Stimulated activated effector memory CD8-positive, alpha-beta T cell treated with anti-CD3 and anti-CD28 coated beads, Interleukin-12 subunit alpha, Interleukin-12 subunit beta, amount 100 ng/mL, for 72 hours (primary cell): ENCODE data around the gene SLC25A51.

Source experiments
- ATAC-seq: fragments of 150-1000 bp; cut with Tn5 transposase; 2 replicates; pipeline ENCODE4 v1.10.0; 2021
- DNase-seq, 2 donors: peaks; one replicate each; pipeline ENCODE4 v3.0.0; 2021 to 2022; ENCODE audit warnings: low spot score in 2 of 2
- H3K27ac Mint-ChIP-seq: one replicate; pipeline ENCODE4 v1.8.0; 2022; ENCODE audit warnings: mild to moderate bottlenecking, mixed read lengths
- H3K36me3 Mint-ChIP-seq: one replicate; pipeline ENCODE4 v1.8.0; 2022; ENCODE audit warnings: mild to moderate bottlenecking, mixed read lengths
- H3K4me1 Mint-ChIP-seq: one replicate; pipeline ENCODE4 v1.8.0; 2022; ENCODE audit warnings: mixed read lengths
- H3K4me3 Mint-ChIP-seq: one replicate; pipeline ENCODE4 v1.8.0; 2022; ENCODE audit warnings: mild to moderate bottlenecking, mixed read lengths
- H3K9me3 Mint-ChIP-seq: one replicate; pipeline ENCODE4 v1.8.0; 2022; ENCODE audit warnings: mixed read lengths

The SLC25A51 gene, protein sequence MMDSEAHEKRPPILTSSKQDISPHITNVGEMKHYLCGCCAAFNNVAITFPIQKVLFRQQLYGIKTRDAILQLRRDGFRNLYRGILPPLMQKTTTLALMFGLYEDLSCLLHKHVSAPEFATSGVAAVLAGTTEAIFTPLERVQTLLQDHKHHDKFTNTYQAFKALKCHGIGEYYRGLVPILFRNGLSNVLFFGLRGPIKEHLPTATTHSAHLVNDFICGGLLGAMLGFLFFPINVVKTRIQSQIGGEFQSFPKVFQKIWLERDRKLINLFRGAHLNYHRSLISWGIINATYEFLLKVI

DNA sequence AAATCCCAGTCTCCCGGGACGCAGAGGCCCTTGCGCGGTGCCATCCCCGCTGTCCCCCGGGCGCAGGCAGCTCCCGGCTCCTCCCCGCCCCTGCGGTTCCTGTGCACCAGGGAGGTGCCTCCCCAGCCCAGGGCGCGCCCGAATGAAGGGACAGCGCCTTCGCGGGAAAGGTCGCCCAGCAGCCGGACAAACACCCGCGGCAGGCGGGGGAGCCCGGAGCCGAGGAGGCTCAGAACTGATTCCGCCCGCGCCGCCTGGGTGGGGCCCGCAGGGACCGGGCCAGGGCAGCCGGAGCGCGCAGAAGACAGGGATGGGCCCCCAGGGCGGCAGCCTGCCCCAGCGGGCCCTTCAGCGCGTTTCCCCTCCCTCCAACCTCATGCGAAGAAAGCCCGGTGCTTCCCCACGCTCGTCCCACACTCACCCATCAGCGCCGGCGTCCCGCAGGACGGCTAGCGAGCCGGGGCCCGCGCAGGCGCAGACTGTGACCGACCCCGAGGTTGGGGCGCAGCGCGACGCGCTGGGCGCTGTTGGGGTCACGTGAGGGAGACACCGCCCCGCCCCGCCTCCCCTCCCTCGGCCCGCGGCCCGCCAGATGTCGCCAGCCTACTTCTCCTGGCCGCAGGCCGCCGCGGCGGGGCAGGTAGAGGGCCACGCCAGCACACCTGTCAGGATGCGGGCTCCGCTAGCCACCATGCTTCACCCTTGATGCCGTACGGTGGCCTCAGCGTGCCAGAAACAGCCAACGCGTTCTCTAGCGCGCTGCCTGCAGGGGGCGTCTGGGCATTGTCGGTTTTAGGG lies at the start of gene SLC25A51:
Gene SLC25A51 (minus strand): TSS at position 481 of the 798 bp plus-strand sequence. CDS start 15,577 bp downstream, outside the sequence.
- DNase-seq (peak; percentile 96 to 98), ATAC-seq (peak; percentile 89)
- H3K36me3 Mint-ChIP-seq: peaks cover 32% of the 10 kb centered on the region
- H3K27ac Mint-ChIP-seq: peak within 1 kb of the TSS; percentile 96
- peak within 1 kb of the TSS; percentile 82 for H3K4me3 Mint-ChIP-seq
- peaks cover 21% of the 10 kb centered on the region for H3K4me1 Mint-ChIP-seq
- no peaks in the 10 kb centered on the region for H3K9me3 Mint-ChIP-seq

DNA sequence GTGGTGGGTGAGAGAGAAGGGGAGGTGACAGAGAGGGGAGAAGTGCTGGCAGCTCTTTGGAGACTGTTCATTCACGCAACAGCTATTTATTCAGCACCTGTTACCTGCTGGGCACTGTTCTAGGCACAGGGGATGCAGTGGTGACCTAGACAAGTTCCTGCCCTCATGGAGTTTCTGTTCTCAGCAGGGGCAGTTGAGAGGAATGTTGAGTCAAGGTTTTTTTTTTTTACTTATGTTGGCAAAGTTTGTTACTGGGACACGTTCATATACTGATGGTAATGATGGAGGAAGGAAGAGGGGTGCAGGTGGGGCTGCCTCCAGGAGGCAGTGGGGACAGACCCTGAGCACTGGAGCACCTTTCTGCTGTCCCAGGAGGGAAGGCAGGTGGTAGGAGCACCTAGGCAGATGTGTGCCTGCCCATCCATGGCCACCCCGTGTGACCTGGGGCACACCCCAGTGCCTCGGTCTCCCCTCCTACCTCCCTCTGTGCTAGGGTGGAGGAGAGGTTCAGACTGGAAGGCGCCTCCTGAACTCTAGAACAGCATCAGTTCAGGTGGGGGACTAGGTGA lies 49.4 kb upstream of the SLC25A51 start:
- peak overlapping the region; percentile 67 for H3K4me3 Mint-ChIP-seq
- ATAC-seq (no peak), DNase-seq (peak in 1 of 2 donors; percentile 7)
- H3K4me1 Mint-ChIP-seq: peaks cover 43% of the 10 kb centered on the region
- peaks cover 17% of the 10 kb centered on the region for H3K36me3 Mint-ChIP-seq
- H3K9me3 Mint-ChIP-seq: peaks cover 8% of the 10 kb centered on the region
- peak overlapping the region; percentile 95 for H3K27ac Mint-ChIP-seq

DNA sequence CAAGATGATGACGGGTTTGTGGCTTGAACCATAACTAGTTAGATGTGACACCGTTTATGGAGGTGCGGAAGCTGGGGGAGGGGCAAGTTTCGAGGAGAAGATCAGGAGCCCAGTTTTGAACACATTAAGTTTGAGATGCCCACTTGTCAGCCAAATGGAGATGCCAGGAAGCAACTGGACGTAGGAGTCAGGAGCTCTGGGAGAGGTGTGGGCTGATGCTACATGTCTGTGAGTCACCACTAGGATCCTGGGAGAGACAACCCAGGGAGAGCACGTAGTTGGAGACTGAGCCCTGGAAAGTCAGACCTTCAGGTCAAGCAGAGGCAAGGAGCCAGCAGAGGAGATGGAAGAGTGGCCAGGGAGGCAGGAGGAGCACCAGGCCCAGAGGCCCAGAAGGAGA lies 48.8 kb upstream of the SLC25A51 start:
- Mint-ChIP-seq H3K9me3 (peaks cover 8% of the 10 kb centered on the region), H3K27ac (peak overlapping the region; percentile 95), H3K4me3 (peak overlapping the region; percentile 67), H3K4me1 (peaks cover 43% of the 10 kb centered on the region), H3K36me3 (peaks cover 17% of the 10 kb centered on the region)
- ATAC-seq (no peak), DNase-seq (no peak)

DNA sequence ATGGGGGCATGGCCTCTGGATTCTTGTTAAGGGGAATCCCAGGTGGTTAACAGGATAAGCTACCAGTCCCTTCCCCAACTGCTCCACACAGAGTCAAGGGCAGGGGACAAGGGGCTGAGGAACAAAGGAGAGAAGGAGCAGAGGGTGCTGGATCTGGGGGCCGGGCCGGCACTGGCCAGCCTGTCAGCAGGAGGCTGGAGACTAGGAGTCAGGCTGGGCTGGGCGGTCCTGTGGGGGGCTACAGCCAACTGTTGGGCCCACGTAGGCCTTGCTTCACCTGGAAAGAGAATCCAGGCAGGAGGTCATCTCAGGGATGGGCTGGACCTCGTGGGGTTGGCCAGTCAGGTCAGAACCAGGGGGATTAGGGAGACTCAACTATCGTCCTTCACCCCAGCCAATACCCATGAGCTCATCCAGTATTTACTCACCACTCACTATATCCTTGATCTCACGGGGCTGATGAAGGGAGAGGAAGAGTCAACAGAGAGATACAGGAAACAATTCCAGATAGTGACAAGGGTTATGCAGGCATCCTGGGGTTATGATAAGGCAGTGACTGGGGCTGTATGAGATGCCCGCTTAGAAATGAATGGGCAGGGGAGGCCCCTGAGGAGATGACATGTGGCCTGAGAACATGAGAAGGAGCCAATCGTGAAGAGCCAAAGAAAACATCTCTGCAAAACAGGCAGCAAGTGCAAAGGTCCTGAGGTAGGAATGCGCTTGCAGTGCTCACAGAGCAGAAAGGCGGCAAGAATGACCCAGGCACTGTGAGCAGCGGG lies 47.9 kb upstream of the SLC25A51 start:
- Mint-ChIP-seq H3K36me3 (peaks cover 17% of the 10 kb centered on the region), H3K4me3 (peak overlapping the region; percentile 67), H3K27ac (peak overlapping the region; percentile 95), H3K9me3 (peaks cover 8% of the 10 kb centered on the region), H3K4me1 (peaks cover 43% of the 10 kb centered on the region)
- ATAC-seq: no peak
- DNase-seq: no peak

DNA sequence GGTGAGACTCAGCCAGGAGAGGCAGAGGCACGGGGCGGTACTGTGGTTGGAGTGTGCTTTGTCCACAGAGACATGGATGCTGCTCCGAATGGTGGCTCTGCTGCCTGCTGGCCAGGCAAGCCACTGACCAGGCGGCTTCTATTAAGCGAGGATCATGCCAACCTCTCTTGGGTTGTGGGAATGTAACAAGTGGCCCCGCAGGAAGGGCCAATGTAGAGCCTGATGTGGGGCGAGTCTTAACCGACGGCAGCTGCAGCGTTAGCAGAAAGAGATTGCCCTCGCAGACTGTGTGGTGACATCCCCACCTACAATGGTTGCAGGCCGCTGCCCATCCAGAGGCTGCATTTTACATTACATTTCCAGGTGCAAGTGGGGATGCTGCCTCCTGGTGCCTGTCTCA lies 46.6 kb upstream of the SLC25A51 start:
- Mint-ChIP-seq H3K4me1 (peaks cover 43% of the 10 kb centered on the region), H3K36me3 (peaks cover 17% of the 10 kb centered on the region), H3K4me3 (no peak overlapping the region), H3K9me3 (peaks cover 8% of the 10 kb centered on the region), H3K27ac (peak overlapping the region; percentile 95)
- no peak for ATAC-seq
- no peak for DNase-seq

DNA sequence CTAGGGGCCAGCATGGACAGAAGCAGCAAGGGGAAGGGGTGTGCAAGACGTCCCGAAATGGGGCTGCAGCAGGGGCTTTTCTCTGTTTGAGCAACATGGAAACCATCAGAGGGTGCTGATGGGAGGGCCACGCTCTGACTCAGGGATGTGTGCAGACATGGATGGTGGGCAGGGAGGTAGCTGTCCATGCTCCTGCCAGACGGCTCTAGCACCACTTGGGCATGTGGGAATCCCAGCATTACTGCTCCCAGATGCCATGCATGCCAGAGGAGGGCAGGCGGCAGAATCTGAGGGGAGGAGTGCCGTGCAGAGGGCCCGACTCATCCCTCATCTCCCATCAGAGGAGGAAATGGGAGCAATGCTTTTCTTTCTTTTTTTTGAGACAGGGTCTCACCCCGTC lies 45.6 kb upstream of the SLC25A51 start:
- Mint-ChIP-seq H3K27ac (peak overlapping the region; percentile 17), H3K4me1 (peaks cover 34% of the 10 kb centered on the region), H3K4me3 (no peak overlapping the region), H3K36me3 (peaks cover 14% of the 10 kb centered on the region), H3K9me3 (peaks cover 8% of the 10 kb centered on the region)
- DNase-seq (no peak), ATAC-seq (no peak)

DNA sequence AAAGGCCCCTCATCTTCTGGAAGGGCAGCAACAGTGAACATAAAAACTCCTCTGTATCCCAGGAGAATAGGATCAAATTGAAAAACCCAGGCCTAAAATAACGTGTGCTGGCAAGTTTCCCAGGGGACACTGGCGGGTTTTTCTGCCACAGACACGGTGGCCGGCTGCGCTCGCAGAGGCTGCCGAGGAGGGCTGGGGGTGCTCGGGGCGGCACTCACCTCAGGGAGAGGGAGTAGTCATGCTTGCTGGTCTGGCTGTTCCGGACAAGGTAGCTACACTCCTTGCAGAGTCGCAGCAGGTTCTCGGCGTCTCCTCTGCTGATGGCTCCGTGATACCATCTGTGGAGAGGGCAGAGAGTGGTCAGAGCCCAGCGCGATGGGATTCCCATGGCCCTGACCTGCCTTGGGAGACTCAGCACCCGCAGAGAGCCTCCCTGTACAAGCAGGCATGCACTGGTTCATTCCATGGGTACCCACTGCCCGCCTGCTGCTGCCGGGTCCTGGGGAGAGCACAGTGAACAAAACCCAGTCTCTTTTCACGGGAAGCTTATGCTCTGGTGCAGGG lies 44.6 kb upstream of the SLC25A51 start:
- H3K4me1 Mint-ChIP-seq: peaks cover 24% of the 10 kb centered on the region
- peaks cover 8% of the 10 kb centered on the region for H3K9me3 Mint-ChIP-seq
- H3K4me3 Mint-ChIP-seq: no peak overlapping the region
- no peak overlapping the region for H3K27ac Mint-ChIP-seq
- ATAC-seq (no peak), DNase-seq (no peak)
- H3K36me3 Mint-ChIP-seq: peaks cover 4% of the 10 kb centered on the region

DNA sequence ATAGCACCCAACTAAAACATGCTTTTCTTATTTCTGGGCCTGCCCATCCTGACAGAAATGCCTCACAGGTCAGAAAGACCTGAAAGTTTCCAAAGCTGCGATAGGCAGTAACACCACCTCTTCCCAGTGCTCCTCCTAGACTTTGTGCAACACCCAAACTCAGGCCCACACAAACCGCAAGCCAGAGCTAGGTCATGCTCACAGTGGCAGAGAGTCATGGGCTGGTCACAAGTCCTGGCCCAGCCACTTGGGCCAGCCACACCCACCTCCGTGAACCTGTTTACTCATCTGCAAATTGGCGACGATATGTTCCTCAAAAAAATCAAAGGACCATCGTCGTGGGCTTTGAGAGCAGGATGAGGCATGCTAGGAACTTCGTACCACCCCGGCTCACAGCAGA lies 44.0 kb upstream of the SLC25A51 start:
- Mint-ChIP-seq H3K4me1 (peaks cover 18% of the 10 kb centered on the region), H3K36me3 (no peaks in the 10 kb centered on the region), H3K9me3 (peaks cover 8% of the 10 kb centered on the region), H3K27ac (no peak overlapping the region), H3K4me3 (no peak overlapping the region)
- DNase-seq (no peak), ATAC-seq (no peak)

DNA sequence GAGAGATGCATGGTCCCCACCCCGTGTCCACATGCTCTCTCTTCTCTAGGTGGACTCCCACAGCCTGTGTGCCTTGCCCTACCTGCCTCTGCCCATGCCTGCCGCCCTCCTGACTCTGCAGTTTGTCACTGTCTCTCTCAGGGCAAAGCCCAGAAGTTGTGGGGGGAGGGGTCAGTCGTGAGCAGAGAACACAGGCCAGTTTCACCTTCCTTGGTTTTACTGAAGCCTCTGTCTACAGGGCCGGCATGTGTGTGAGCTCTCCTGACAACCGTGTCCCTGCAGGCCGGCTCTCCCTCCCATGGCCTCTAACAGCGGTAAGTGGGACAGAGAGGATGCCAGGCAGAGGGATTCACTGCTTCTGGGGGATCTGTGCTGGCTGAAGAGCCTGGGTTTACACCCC lies 43.5 kb upstream of the SLC25A51 start:
- peaks cover 4% of the 10 kb centered on the region for H3K9me3 Mint-ChIP-seq
- ATAC-seq (no peak), DNase-seq (no peak)
- no peaks in the 10 kb centered on the region for H3K36me3 Mint-ChIP-seq
- peaks cover 13% of the 10 kb centered on the region for H3K4me1 Mint-ChIP-seq
- no peak overlapping the region for H3K4me3 Mint-ChIP-seq
- peak overlapping the region; percentile 23 for H3K27ac Mint-ChIP-seq

DNA sequence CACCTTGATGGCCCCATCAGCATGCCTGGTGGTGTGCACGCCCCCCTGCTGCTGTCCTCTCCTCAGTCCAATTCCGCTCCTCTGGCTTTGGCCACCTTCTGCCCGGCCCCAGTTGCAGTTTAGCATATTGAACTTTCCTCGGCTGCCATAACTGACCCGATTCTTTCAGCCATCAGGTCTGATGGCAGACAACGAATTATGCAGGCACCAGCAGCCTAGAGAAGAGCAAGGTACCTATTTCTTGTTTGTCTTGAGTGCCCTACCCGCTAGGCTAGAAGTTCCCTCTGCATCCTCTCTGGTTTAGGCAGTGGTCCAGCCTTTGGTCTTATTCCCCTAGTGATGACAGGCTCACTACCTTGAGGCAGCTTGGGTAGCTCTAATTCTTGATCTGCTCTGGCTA lies 43.0 kb upstream of the SLC25A51 start:
- ATAC-seq (no peak), DNase-seq (no peak)
- H3K9me3 Mint-ChIP-seq: no peaks in the 10 kb centered on the region
- peaks cover 8% of the 10 kb centered on the region for H3K4me1 Mint-ChIP-seq
- no peaks in the 10 kb centered on the region for H3K36me3 Mint-ChIP-seq
- no peak overlapping the region for H3K4me3 Mint-ChIP-seq
- peak overlapping the region; percentile 23 for H3K27ac Mint-ChIP-seq

DNA sequence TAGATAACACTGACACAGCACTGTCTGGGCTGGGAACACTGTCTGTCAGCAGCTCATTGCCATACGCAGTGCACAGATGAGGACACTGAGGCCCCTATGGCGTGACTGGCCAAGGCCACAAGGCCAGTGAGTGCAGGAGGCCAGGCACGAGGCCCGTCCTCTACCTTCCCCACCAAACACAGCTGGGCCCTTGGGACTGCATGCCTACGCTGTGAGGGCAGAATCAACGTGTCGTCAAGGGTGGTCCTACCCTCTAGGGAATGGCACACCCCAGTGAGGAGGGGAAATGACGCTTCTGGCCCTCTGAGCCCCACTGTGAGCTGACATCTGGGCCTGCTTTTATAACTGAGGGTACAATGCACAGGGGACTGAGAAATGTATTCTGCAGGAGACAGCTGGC lies 42.1 kb upstream of the SLC25A51 start:
- DNase-seq (no peak), ATAC-seq (no peak)
- H3K9me3 Mint-ChIP-seq: no peaks in the 10 kb centered on the region
- H3K4me1 Mint-ChIP-seq: no peaks in the 10 kb centered on the region
- no peaks in the 10 kb centered on the region for H3K36me3 Mint-ChIP-seq
- peak overlapping the region; percentile 32 for H3K27ac Mint-ChIP-seq
- no peak overlapping the region for H3K4me3 Mint-ChIP-seq

DNA sequence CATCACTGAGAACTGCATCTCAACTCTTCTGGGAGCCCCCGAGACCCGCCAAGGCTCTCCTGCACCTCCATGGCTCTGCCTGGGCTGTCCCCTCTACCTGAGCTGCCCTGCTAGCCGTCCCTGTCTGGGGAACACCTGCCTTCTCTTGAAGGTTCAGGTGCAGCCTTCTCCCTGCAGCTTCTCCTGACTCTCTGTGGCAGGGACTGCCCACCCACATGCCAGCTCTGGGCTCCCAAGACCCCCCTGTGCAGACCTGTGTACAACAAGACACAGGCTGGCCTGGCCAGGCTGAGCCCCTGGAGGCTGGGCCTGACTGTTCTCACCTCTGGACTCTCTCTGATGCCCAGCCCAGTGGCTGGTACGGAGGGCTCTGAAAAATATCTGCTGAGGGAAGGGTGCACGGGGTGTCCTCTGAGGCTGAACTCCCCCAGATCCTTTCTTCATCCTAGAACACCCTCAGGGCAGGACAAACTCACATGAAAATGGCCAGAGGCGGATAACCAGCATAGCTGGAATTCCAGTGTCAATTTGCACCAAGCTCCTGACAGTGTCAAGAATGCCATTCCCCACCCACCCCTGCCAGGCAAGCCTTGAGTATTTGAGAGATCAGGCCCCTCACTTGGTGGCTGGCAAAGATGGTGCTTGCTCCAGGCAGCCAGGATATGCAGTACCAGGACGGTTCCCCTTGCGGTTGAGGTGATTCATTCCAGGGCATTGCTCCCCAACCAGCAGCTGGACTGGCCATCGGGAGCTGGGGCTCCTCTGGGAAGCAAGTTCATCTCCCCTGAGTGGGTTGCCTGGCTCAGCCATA lies 40.9 kb upstream of the SLC25A51 start:
- Mint-ChIP-seq H3K36me3 (no peaks in the 10 kb centered on the region), H3K4me3 (no peak overlapping the region), H3K9me3 (no peaks in the 10 kb centered on the region), H3K4me1 (no peaks in the 10 kb centered on the region), H3K27ac (no peak overlapping the region)
- ATAC-seq (no peak), DNase-seq (no peak)

DNA sequence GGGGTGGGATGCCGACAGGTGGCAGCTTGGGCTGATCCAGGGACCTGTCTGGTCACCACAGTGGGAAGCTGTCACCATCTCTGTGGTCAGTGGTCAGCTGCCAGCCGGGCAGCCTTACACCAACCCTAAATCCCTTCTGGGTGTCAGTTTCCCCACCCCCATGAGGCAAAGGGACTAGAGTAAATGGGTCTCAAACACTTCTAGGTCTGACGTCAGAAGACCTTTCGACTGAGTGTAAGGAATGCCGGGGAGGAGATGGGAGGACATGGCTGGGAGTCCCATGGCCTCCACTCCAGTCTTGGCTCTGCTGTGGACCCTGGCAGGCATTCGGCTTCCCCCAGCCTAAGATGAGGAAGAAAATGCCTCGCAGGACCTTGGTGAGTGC lies 40.3 kb upstream of the SLC25A51 start:
- DNase-seq (no peak), ATAC-seq (no peak)
- H3K4me3 Mint-ChIP-seq: no peak overlapping the region
- H3K9me3 Mint-ChIP-seq: no peaks in the 10 kb centered on the region
- no peaks in the 10 kb centered on the region for H3K36me3 Mint-ChIP-seq
- H3K27ac Mint-ChIP-seq: no peak overlapping the region
- H3K4me1 Mint-ChIP-seq: no peaks in the 10 kb centered on the region
